NOMO-1 treated with dmso at 0.1 percent for 144 hours (cell line): ENCODE results near the gene CSRP3.

Experiments
- DNase-seq: peaks from one replicate; lab custom pipeline; 2025; ENCODE audit not compliant: unreplicated experiment; lab: John Stamatoyannopoulos, UW

CSRP3 gene

DNA sequence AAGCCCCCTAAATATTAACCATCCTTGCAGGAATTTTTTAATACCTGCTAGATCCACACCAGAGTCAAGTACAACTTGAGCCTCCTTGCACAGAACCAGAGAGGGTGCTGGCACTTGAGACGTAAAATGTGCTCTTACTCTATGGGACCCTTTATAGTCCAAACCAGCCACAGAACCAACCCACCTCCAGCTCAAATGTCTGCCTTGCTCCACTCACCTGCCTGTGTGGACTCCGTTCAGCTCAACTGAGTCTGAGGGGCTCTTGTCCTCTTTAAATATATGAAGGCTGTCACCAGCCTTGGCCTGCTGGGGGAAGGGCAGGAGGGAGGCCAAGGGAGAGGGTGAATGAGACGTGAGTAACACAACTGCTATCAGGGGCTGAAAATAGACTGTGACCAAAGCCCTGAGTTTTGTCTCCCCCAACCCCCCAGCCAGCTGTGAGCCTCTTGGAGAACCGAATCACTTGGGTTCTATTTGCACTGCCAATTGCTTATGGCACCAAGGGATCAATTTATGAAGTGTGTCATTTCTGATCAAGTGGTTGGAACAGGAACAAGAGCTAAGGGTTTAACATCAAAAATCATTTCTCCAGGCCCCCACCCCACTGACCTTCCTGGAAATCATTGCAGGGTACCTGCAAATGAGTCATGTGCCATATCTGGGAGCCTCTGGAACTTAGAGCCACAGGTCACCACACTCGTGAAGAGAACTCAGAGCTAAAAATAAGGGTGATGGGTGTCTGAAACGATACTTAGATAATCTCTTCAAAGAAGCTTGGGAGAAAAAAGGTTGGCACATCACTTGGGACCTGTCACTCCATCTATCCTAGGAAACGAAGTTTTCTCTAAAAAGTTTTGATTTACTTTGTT is at the start of gene CSRP3:
CSRP3 (minus strand) TSS at position 247 of the 869 bp plus-strand sequence. CDS start 9,535 bp downstream, outside the sequence.
- no peak for DNase-seq

- no peak for DNase-seq
These were observed 49.8 kb upstream of the CSRP3 start for GRCh38 chr11:19251577-19251976.

GRCh38 chr11:19246816-19247215 is 45.0 kb upstream of the CSRP3 start:
- no peak for DNase-seq

GRCh38 chr11:19245351-19245750 is 43.6 kb upstream of the CSRP3 start:
- no peak for DNase-seq

DNA sequence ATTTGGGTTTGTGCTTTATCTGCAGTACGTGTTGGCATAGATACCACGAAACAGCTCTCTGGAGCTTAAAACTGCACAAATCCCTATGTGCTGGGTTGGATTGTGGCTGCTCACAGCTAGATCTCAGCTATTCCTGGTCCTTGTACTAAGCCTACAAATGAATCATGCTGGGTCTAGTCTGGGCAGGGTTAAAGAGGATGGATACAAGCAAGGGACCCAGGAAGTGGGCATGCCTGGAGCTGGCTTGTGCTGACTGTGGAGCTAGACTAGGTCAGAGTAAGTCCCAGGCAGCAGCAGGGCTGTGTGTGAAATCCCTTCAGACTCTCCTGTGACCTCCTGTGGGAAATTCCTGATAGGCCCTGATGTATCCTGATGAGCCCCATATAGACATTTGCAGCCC is 42.8 kb upstream of the CSRP3 start:
- DNase-seq = no peak

DNA sequence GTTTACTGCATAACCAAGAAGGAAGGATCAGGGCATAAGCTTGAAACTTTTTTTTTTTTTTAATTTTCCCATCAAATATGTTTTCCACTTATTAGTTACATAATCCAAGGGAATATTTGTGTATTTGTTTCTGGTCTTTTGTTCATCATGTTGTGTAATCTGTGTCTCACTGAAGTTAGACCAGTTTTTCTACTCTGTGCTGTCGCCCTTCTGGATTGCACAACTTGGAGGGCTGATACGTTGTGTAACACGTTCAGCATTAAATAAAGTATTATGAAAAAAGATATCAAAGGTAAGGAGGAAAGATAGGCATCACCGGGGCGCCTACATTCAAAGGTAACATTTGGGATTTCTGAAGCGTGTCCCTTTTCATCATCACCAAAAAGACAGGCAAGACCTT is 42.3 kb upstream of the CSRP3 start:
- peak; percentile 11 for DNase-seq

DNA sequence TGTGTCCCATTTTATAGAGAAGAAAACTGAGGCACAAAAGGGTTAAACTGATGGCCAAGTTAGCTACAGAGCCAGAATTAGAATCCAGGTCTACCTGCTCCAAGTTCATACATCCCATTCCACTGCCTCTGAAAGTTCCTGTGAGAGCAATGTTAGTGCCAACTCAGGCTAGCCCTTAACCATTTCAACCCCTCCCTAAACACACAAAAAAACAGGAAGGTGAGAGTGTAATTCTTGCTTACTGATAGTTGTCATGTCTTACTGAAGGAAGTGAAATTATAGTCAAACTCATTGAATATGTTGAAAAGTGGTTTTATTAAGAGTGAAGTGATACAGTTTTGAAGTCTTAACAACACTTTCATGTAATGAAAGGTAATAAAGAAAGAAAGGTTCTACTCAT is 41.8 kb upstream of the CSRP3 start:
- peak; percentile 31 for DNase-seq

DNA sequence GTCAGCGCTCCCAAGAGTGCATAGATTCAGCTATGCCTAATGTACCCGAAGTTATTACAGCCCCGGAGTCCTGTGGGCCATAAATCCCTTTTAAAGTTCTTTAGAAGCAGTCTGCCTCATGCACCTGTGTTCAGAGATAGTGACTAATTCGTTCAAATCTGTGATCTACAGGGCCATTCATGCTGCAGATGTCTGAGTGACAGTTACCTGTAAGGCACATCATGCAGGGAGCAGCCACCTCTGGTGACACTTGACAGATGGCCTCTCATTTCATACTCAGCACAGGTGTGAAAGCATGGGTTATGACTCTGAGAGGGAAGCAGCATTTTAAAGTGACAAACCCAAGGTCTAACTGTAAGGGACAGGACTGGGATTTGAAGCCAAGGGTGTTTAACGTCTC is 41.4 kb upstream of the CSRP3 start:
- no peak for DNase-seq

DNA sequence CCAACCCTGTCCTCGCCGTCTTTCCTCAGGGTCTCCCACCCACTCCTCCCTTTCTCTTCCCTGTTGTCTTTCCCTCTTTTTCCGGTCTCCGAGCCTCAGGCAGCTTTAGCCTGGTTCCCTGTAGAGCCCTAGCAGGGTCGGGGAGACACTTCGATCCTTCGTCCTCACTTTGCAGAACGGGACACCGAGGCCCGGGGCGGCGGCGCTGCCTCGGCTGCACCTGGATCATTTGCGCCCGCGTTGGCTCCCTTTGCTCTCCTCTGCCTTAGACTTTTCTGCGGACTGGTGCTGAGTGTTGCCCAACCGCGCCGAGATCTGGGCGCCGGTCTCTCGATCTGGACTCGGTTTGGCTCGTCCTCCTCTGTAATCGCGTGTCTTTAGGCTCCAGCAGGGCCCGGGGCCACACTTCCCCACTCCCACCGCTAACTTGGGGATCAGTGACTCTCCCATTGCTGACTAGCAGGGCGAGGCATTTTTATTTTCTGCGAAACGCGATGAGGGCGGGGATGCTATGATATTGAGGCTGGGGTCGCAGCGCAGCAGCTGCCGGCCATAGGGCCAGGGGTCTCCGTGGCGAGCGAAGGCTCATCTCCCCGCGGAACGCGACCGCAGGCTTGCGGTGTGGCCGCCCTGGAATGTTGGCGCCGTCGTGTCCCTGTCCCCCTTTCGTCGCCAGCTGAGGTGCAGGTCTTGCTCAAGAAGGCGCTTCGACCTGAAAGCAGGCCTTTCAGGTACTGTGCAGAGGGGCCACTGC is 40.6 kb upstream of the CSRP3 start:
- no peak for DNase-seq

DNA sequence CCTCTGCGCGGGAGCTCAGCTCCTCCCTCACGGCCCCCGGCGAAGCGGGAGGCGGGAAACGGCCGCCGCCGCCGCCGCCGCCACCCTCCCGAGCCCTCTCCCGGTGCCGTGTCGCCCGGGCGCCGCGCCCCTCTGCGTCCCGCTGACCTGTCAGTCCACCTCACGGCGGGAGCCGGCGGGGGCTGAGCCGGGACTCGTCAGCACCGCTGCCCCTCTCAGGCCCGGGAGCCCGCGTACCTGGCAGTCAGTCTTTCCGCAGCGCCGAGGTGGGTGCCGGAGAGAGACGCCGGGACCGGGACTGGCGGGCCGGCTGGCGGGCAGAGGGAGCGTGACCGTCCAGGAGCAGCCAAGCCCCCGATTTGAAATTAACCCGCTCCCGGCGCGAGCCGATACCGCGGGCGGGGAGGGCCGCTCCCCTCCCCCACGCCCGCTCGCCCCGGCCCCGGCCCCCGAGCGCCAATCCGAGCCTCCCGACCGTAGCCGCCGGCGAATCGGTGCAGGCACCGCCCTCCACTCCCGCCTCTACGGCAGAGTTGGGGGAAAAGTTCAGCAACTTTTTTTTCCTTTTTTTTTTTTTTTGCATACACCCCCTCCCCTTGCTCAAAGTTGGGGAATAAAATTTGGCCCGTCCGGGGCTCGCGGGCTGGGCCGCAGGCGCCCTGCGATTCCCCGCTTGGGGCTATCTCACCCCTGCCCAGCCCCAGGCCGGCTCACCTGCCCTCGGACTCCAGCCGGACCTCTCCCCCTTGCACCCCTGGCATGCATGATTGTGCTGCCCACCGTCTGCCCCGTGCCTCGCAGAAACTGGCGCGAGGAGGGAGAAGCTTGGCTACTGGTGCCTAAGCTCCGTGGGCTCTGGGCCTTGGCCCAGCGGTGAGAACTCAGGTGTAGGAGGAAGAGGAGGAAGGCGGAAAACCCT is 39.7 kb upstream of the CSRP3 start:
- peak; percentile 32 for DNase-seq

GRCh38 chr11:19240420-19241259 is 38.9 kb upstream of the CSRP3 start, which contains the start of gene E2F8:
Gene E2F8, minus strand, starts transcription at chr11:19240945. Its CDS starts 824 bp downstream, at chr11:19240121.
- DNase-seq = peak; percentile 86

DNA sequence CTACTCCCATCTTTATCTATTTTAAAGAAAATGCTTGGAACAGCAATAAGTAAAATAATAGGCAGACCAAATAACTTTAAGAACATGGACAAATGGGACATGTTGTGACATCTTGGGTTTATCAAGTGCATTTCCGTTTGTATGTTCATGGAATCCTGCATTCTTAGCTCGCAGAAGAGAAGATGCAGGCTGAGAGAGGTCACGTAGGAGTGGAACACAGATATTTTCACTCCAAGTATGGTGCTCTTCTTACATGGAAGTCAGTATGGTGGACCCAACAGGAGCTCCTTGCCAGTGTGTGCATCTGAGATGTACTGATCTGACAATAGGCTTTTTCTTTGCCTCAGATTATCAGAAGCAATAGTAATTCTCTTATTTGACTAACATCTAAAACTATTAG is 37.3 kb upstream of the CSRP3 start:
- no peak for DNase-seq

DNA sequence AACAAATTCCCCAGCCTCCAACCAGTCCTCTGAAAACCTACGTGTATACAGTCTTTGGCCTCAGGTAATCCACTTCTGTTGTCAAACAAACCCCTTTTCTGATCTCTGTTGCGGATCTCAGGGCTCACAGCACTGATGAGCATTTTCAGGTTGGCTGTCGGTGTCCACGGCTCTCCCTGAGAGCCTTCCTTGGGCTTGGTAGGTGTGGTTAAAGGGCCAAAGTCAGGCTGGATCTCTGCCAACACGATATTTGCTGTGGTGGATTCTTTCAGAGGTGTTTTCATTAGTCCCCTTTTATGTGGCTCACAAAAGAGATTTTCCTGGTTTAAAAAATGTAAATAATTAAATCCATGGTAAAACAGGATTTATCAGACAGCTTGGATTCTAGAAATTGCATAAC is 36.0 kb upstream of the CSRP3 start:
- DNase-seq = no peak

DNA sequence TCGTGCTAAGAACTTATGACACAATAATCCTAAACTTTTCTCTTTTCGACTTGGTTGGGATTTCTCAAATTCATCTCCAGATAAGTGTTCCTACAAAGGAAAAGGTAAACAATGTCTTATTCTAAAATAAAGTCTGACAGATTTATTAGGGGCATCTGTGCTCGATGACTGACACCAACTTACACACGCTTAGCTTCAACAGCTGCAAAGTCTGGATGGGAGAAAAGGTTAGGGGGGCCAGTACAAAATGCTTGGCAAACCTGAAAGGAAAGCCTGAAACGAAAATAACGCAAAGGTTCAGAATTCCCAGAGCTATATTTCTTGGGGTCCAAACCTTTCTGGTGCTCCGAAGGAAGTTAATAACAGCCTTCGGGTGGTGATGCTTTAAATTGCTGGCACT is 35.6 kb upstream of the CSRP3 start:
- no peak for DNase-seq

DNA sequence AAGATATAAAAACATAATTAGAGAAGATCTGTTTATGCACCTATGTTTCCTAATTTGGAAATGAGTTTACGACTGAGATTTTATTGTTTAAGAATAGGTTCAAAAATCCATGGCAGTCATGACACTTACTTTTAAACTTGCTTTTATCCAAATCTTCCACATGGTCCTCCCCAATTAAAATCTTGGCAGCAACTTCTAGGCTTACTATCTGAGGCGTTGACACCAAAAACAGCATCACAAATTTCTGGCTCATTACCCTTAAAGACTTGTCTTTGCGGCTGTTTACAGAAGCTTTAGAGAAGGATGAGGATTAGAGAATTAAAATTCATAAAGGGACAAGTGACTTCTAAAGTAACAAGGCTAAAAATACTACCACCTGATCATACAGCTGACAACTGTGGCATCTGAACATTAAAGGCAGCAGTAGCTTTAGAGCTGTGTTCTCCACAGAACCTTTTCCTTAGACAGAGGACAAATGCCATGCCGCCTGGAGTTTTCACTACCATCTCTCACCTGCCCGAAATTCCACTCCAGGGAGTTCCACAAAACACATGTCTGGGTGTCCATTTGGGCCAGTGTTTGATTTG is 32.5 kb upstream of the CSRP3 start:
- no peak for DNase-seq

GRCh38 chr11:19232910-19233503 is 31.2 kb upstream of the CSRP3 start:
- no peak for DNase-seq

DNA sequence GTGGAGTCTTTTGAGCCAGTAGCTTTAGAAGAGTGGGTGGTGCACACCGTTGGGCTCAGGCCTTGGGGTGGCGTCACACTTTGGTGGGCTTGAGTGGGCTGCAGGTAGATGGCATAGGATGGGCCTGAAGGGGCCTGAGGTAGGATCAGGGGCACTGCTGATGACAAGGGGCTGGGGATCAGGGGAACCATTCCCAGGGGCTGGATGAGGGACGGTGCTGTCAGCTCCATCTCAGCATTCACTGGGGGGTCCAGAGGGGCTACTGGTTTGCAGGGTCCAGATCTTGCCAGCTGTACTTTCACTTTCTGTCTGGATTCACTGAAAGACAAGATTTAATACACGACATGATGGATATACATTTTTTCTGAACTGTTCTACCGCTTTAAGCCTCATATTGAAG is 27.9 kb upstream of the CSRP3 start:
- DNase-seq = no peak

GRCh38 chr11:19228968-19229367 is 27.2 kb upstream of the CSRP3 start:
- no peak for DNase-seq

GRCh38 chr11:19226378-19227195 is 24.8 kb upstream of the CSRP3 start:
- no peak for DNase-seq
